GM12865 (cell line): ENCODE data around the gene CNTN2.

Source experiments
- DNase-seq: peaks from one replicate; pipeline ENCODE4 v3.0.0; 2010; ENCODE audit warnings: low read depth
- H3K4me3 ChIP-seq: 2 replicates; pipeline ENCODE4 v1.5.1; 2011; ENCODE audit warnings: mild to moderate bottlenecking, low read depth, low read length, control low read depth
- CTCF ChIP-seq: IDR thresholded peaks from 2 replicates; pipeline ENCODE4 v1.5.1; 2011; ENCODE audit warnings: low read length, control low read depth, low read depth, inconsistent platforms; ENCODE audit not compliant: insufficient read depth; ENCODE audit errors: missing control alignments

The CNTN2 gene

GRCh38 chr1:205030241-205030640 is 12.8 kb upstream of the CNTN2 start:
- no peak for TF ChIP-seq CTCF
- no peak for DNase-seq
- H3K4me3 ChIP-seq, result no peak overlapping the region

GRCh38 chr1:205030896-205031295 is 12.1 kb upstream of the CNTN2 start:
- TF ChIP-seq CTCF, result no peak
- no peak for DNase-seq
- no peak overlapping the region for H3K4me3 ChIP-seq

- DNase-seq, result no peak
- TF ChIP-seq CTCF, result no peak
- no peak overlapping the region for H3K4me3 ChIP-seq
Observed at GRCh38 chr1:205032508-205032907, 10.5 kb upstream of the CNTN2 start.

- no peak for DNase-seq
- no peak for TF ChIP-seq CTCF
- no peak overlapping the region for H3K4me3 ChIP-seq
Observed at GRCh38 chr1:205037539-205037938, 5.5 kb upstream of the CNTN2 start.

- TF ChIP-seq CTCF, result no peak
- DNase-seq, result no peak
Observed at GRCh38 chr1:205038132-205038786, 4.8 kb upstream of the CNTN2 start.

GRCh38 chr1:205041001-205041715 is 1.9 kb upstream of the CNTN2 start:
- H3K4me3 ChIP-seq, result no peak overlapping the region
- no peak for TF ChIP-seq CTCF

More at GRCh38 chr1:205038132-205038786, 4.8 kb upstream of the CNTN2 start:
- no peak overlapping the region for H3K4me3 ChIP-seq

More at GRCh38 chr1:205041001-205041715, 1.9 kb upstream of the CNTN2 start:
- DNase-seq, result no peak
